Lower leg skin (tissue), 4 donors: ENCODE results near the gene CIBAR2. TPM values are rescaled to one million over a fixed set of nuclear protein-coding genes. Genes with fewer than 3 reads are reported as not detected.

Experiments used
- DNase-seq, 2 donors: peaks; one replicate each; pipeline ENCODE4 v3.0.0-alpha.2; 2019; ENCODE audit warnings: low spot score in 2 of 2
- H3K4me3 ChIP-seq: fragments of 200-600 bp; sonication (generic); 2 replicates; pipeline ENCODE4 v1.5.1; 2017; ENCODE audit warnings: mild to moderate bottlenecking, low read depth; ENCODE audit not compliant: poor library complexity, severe bottlenecking
- POLR2A ChIP-seq, 2 donors: fragments of 450-650 bp; IDR thresholded peaks; one replicate each; pipeline ENCODE4 v1.6.1; 2016 to 2017; ENCODE audit warnings: antibody characterized with exemption in 2 of 2, mild to moderate bottlenecking in 1 of 2, moderate library complexity in 1 of 2
- WGBS, 2 donors: methylation state at CpG; one replicate each; pipeline ENCODE4 v1.1.5; 2018; 5-methylcytosine and 5-hydroxymethylcytosine counted together
- intact Hi-C: fragments of 100-400 bp; cut with DNase I; formaldehyde crosslinking; loops from one replicate; pipeline ENCODE4 v1.15.0; 2023; ENCODE audit warnings: low total_unique reads
- total RNA-seq, 4 donors: library from RNA; depleted of rRNA; stranded (reverse); fragments of >200 nt; gene quantifications; one replicate each; pipeline ENCODE4 v1.1.0, GENCODE V29; 2016
- TF ChIP-seq, protein P1 (sequence below), 3 donors: fragments of 450-650 bp; IDR thresholded peaks; one replicate each; pipeline ENCODE4 v1.5.1; 2016; ENCODE audit warnings: antibody characterized with exemption in 3 of 3, mild to moderate bottlenecking in 3 of 3, moderate library complexity in 2 of 3

Gene CIBAR2
- total RNA-seq, 4 donors from 2014 or later = not detected

DNA sequence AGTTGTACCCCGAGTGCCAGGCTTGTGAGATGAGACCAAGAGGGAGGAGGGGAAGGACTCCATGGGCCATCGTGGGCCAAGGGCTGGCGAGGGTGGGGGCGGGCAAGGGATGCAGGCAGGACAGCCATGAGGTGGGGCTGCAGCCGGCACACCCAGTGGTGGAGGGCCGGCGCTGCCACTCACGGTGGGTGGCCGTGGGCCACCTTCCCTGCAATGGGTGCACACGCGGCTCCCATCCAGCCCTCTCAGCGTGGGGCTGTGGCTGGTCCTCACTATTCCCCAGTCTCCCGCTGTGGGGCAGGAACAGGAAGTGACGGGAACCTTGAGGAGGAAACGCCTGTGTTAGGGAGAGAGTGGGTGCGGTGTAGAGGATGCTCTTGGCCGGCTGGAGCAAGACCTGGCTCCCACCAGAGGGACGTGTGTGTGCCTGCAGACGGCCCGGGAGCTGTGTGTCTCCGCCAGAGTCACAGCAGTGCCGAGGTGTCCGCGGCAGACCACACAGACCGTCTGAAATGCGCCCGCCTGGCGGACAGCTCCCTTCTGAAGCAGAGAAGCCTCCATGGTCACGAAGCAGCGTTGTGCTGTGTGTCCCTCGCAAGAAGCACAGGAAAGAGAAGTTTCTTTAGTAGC is 23.6 kb downstream of the CIBAR2 start:
- DNase-seq = peak in 1 of 2 donors; percentile 80
- H3K4me3 ChIP-seq = no peak overlapping the region
- 77 to 79% methylated on average over 17 to 31 of the region's 31 CpGs for WGBS, 2 donors
- TF ChIP-seq, protein P1, sequence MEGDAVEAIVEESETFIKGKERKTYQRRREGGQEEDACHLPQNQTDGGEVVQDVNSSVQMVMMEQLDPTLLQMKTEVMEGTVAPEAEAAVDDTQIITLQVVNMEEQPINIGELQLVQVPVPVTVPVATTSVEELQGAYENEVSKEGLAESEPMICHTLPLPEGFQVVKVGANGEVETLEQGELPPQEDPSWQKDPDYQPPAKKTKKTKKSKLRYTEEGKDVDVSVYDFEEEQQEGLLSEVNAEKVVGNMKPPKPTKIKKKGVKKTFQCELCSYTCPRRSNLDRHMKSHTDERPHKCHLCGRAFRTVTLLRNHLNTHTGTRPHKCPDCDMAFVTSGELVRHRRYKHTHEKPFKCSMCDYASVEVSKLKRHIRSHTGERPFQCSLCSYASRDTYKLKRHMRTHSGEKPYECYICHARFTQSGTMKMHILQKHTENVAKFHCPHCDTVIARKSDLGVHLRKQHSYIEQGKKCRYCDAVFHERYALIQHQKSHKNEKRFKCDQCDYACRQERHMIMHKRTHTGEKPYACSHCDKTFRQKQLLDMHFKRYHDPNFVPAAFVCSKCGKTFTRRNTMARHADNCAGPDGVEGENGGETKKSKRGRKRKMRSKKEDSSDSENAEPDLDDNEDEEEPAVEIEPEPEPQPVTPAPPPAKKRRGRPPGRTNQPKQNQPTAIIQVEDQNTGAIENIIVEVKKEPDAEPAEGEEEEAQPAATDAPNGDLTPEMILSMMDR (IDR thresholded peaks at IDR 0.05) = no peak
- no peak for TF ChIP-seq POLR2A (IDR thresholded peaks at IDR 0.05)
- intact Hi-C loops = no loop called here

DNA sequence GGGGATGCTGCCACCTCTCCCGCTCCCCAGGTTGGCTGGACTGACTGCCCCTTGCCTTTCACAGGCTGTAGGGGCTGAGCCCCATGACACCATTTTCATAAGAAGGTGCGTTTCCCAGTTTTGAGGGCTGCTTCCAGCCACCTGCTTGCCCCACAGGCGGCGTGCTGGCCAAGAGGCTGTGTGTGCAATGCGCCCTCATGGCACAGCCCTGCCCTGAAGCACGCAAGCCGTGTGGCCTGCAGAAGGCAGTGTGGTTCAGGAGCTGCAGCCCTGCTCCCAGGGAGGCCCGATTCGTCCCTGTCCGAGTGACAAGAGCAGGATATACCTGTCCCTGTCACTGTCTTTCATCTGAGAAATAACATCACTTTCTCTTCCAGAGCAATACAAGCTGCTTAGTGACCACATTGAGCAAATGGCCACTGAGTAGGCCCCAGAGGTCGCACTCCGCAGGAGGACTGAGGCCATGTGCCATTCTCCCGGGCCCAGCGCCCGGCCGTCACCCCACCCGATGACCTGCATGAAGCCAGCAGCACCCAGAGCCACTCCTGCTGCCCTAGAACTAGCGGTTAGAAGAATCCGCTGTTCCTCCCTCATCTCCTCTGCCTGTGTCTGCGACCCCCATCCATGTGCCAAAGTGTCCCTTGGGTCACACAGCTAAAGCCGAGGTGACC is 24.2 kb downstream of the CIBAR2 start:
- H3K4me3 ChIP-seq = no peak overlapping the region
- WGBS, 2 donors = 92 to 97% methylated on average over 20 to 21 of the region's 21 CpGs
- no peak for TF ChIP-seq POLR2A (IDR thresholded peaks at IDR 0.05)
- TF ChIP-seq, protein P1 (IDR thresholded peaks at IDR 0.05) = no peak
- DNase-seq = no peak
- intact Hi-C loops = no loop called here

DNA sequence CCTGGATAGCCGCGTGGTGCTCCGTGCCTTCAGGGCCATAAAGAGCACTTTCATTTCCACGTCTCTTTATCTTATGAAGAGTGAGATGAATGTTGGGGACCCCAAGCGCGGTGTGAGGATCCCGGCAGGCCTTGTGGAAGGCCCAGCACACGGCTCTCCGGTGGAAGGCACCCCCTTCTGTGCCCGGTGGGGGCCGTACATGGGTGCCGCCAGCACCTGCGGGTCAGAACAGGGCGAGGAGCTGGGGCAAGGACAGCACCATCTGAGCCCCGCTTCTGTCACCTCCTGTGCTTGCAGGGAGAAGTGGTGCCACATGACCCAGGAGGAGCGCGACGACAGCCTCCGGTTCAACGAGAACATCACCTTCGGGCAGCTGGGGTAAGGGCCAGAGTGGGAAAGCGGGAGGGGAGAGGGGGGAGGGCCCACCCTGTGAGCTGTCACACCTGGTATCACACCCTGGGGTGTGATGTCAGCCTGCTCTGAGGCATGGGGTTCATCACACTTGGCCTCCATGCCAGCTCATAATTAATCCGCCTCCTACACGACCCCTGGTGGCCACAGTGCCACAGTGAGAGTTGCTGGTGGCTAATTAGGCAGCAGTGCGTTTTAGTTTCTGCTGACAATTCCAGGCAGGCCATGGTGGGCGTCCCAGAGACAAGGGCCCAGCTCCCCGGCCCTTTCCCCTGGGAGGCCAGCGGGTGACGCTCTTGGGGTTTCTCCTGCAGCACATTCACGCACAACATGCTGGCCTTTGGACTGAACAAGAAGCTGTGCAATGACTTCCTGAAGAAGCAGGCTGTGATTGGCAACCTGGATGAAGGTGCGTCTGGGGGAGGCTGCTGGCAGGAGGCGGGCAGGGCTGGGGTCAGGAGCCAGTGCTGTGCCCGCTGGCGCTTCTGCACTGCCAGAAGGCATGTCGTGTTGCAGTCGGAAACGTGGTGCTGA is 25.7 kb downstream of the CIBAR2 start:
- DNase-seq = peak; percentile 63 to 91
- no peak overlapping the region for H3K4me3 ChIP-seq
- TF ChIP-seq, protein P1 (IDR thresholded peaks at IDR 0.05) = peak in 1 of 3 donors; percentile 62
- no peak for TF ChIP-seq POLR2A (IDR thresholded peaks at IDR 0.05)
- intact Hi-C loops = no loop called here
- 63 to 77% methylated on average over 33 to 36 of the region's 37 CpGs for WGBS, 2 donors

DNA sequence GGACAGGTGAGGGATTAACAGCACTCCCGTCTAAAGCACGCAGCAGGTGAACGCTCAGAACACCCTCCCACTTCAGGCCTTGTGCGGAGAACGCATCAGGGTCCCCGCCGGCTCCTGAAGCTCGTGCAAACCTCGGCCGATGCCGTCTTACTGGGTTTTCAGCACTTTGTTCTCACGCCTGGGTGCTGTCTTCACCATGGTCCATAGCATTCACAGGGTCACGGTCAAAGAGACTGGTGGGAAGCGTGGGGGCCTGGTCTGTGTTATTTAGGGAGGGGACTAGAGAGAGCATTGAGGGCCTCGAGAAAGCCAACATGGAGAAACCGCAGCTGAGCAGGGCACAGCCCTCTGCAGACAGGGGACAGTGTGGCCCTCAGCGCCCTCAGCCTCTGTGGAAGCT is 26.6 kb downstream of the CIBAR2 start:
- TF ChIP-seq POLR2A (IDR thresholded peaks at IDR 0.05) = no peak
- TF ChIP-seq, protein P1 (IDR thresholded peaks at IDR 0.05) = no peak
- 96 to 98% methylated on average over 13 to 17 of the region's 17 CpGs for WGBS, 2 donors
- no peak for DNase-seq
- H3K4me3 ChIP-seq = no peak overlapping the region
- intact Hi-C loops = no loop called here

DNA sequence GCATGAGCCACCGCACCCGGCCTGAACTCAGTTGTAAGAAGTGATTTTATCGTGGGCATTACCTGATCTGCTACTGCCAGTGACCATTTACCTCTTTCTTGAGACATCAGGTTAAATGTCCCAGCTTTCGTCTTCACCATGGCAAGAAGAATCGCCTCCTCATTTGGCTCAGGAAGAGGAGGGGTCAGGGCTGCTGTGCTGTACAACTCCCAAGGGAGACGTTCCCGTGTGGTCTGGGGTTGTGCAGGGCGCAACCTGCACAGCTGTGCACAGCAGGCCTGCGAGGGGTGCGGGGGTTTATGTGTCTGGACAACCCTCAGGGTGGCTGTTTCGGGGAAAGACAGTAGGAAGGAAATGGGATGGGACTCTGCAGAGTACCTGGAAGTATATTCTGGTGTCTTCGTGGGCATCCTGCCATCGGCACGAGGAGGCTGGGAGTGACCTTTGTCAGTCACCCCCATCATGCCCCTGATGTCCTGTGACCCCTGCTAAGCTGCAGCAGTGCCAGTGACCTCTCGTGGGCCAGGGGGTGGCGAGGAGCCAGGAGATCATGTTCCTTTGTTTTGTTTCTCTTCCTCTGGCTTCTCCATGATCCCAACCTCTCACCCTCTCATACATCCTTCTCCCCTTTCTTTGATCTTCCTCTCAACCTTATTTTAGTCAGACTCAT is 27.3 kb downstream of the CIBAR2 start:
- no peak overlapping the region for H3K4me3 ChIP-seq
- WGBS, 2 donors = 84 to 86% methylated on average over 16 of the region's 16 CpGs
- no peak for DNase-seq
- TF ChIP-seq, protein P1 (IDR thresholded peaks at IDR 0.05) = no peak
- TF ChIP-seq POLR2A (IDR thresholded peaks at IDR 0.05) = no peak
- intact Hi-C loops = no loop called here
